H9 (cell line): ENCODE data around the gene OR13D1. TPM values are rescaled to one million over a fixed set of nuclear protein-coding genes. Genes with fewer than 3 reads are reported as not detected.

ENCODE experiments used
- DNase-seq: peaks from one replicate; pipeline ENCODE4 v3.0.0-alpha.2; 2017
- H2AFZ ChIP-seq: one replicate; pipeline ENCODE4 v1.6.1; 2013; ENCODE audit warnings: mild to moderate bottlenecking, low read length, control low read depth, moderate library complexity
- H2AK5ac ChIP-seq: 2 replicates; pipeline ENCODE4 v1.6.1; 2013; ENCODE audit warnings: low read length, control low read depth, mixed read lengths; ENCODE audit not compliant: insufficient read length
- H2BK120ac ChIP-seq: one replicate; pipeline ENCODE4 v1.6.1; 2013; ENCODE audit warnings: low read depth, mild to moderate bottlenecking, low read length, control low read depth, inconsistent platforms; ENCODE audit not compliant: poor library complexity, severe bottlenecking
- H2BK12ac ChIP-seq: 2 replicates; pipeline ENCODE4 v1.6.1; 2013; ENCODE audit warnings: low read length, control low read depth, mixed read lengths, low read depth; ENCODE audit not compliant: insufficient read length
- H2BK15ac ChIP-seq: 2 replicates; pipeline ENCODE4 v1.6.1; 2013; ENCODE audit warnings: low read depth, low read length, control low read depth
- H2BK20ac ChIP-seq: one replicate; pipeline ENCODE4 v1.6.1; 2013; ENCODE audit warnings: low read depth, mild to moderate bottlenecking, low read length, control low read depth, inconsistent platforms; ENCODE audit not compliant: poor library complexity, severe bottlenecking
- H2BK5ac ChIP-seq: 2 replicates; pipeline ENCODE4 v1.6.1; 2013; ENCODE audit warnings: low read length, control low read depth, mixed read lengths; ENCODE audit not compliant: insufficient read length
- H3K14ac ChIP-seq: 2 replicates; pipeline ENCODE4 v1.6.1; 2013; ENCODE audit warnings: low read length, control low read depth; ENCODE audit not compliant: insufficient read depth
- H3K18ac ChIP-seq: 2 replicates; pipeline ENCODE4 v1.6.1; 2013; ENCODE audit warnings: low read depth, mild to moderate bottlenecking, mixed read lengths, low read length, control low read depth; ENCODE audit not compliant: insufficient read length
- H3K23ac ChIP-seq: 2 replicates; pipeline ENCODE4 v1.6.1; 2013; ENCODE audit warnings: low read length, control low read depth, mixed read lengths, low read depth; ENCODE audit not compliant: insufficient read length
- H3K23me2 ChIP-seq: 2 replicates; pipeline ENCODE4 v1.6.1; 2013; ENCODE audit warnings: low read depth, mild to moderate bottlenecking, mixed read lengths, low read length, control low read depth; ENCODE audit not compliant: insufficient read length, poor library complexity, severe bottlenecking
- H3K27ac ChIP-seq: 2 replicates; pipeline ENCODE4 v1.5.1; 2013; ENCODE audit warnings: low read length, control low read depth, mixed read lengths, low read depth; ENCODE audit not compliant: insufficient read length
- H3K27me3 ChIP-seq: 2 replicates; pipeline ENCODE4 v1.6.1; 2013; ENCODE audit warnings: low read length, control low read depth, inconsistent platforms; ENCODE audit not compliant: insufficient read depth
- H3K4ac ChIP-seq: 2 replicates; pipeline ENCODE4 v1.6.1; 2013; ENCODE audit warnings: low read depth, mild to moderate bottlenecking, control low read depth, inconsistent platforms, low read length, moderate library complexity
- H3K4me1 ChIP-seq: 2 replicates; pipeline ENCODE4 v1.6.1; 2013; ENCODE audit warnings: low read length, control low read depth, inconsistent platforms; ENCODE audit not compliant: insufficient read depth
- H3K4me2 ChIP-seq: 2 replicates; pipeline ENCODE4 v1.6.1; 2013; ENCODE audit warnings: low read length, control low read depth, mixed read lengths; ENCODE audit not compliant: insufficient read length, insufficient read depth
- H3K56ac ChIP-seq: 2 replicates; pipeline ENCODE4 v1.6.1; 2013; ENCODE audit warnings: low read depth, mild to moderate bottlenecking, mixed read lengths, low read length, control low read depth; ENCODE audit not compliant: insufficient read length
- H3K79me1 ChIP-seq: 2 replicates; pipeline ENCODE4 v1.6.1; 2013; ENCODE audit warnings: low read depth, mild to moderate bottlenecking, moderate library complexity, low read length, control low read depth, inconsistent platforms; ENCODE audit not compliant: insufficient read depth, poor library complexity, severe bottlenecking
- H3K79me2 ChIP-seq: 2 replicates; pipeline ENCODE4 v1.6.1; 2013; ENCODE audit warnings: low read length, control low read depth, inconsistent platforms; ENCODE audit not compliant: insufficient read depth
- H3K9ac ChIP-seq: 2 replicates; pipeline ENCODE4 v1.6.1; 2013; ENCODE audit warnings: low read length, control low read depth, mixed read lengths; ENCODE audit not compliant: insufficient read length; ENCODE audit errors: extremely low read depth
- H3K9me3 ChIP-seq: one replicate; pipeline ENCODE4 v1.6.1; 2013; ENCODE audit warnings: low read depth, low read length, inconsistent platforms; ENCODE audit not compliant: control insufficient read depth
- H3T11ph ChIP-seq: one replicate; pipeline ENCODE4 v1.6.1; 2013; ENCODE audit warnings: mild to moderate bottlenecking, low read length, control low read depth, inconsistent platforms
- H4K20me1 ChIP-seq: one replicate; pipeline ENCODE4 v1.6.1; 2013; ENCODE audit not compliant: control insufficient read depth, insufficient read length, insufficient read depth
- H4K5ac ChIP-seq: 2 replicates; pipeline ENCODE4 v1.6.1; 2013; ENCODE audit warnings: low read depth, mild to moderate bottlenecking, mixed read lengths, low read length, control low read depth; ENCODE audit not compliant: insufficient read length
- H4K8ac ChIP-seq: replicated peaks from 2 replicates; pipeline ENCODE4 v1.6.1; 2013; ENCODE audit warnings: low read length, control low read depth, mixed read lengths, low read depth; ENCODE audit not compliant: insufficient read length
- H4K91ac ChIP-seq: 2 replicates; pipeline ENCODE4 v1.6.1; 2013; ENCODE audit warnings: low read depth, mild to moderate bottlenecking, moderate library complexity, mixed read lengths, low read length, control low read depth; ENCODE audit not compliant: insufficient read length
- H3K27ac Mint-ChIP-seq, 3 experiments: 2 replicates in 2 of 3; 3 replicates in 1 of 3; pipeline ENCODE4 v1.8.0; 2020 to 2021; ENCODE audit warnings: mixed read lengths in 3 of 3, mild to moderate bottlenecking in 1 of 3, moderate library complexity in 1 of 3
- H3K27me3 Mint-ChIP-seq: 2 replicates; pipeline ENCODE4 v1.8.0; 2021; ENCODE audit warnings: low read depth, mild to moderate bottlenecking, moderate library complexity, mixed read lengths
- H3K36me3 Mint-ChIP-seq, 3 experiments: 2 replicates in 2 of 3; 3 replicates in 1 of 3; pipeline ENCODE4 v1.8.0; 2020 to 2021; ENCODE audit warnings: low read depth in 3 of 3, mixed read lengths in 3 of 3; ENCODE audit not compliant: insufficient read depth in 1 of 3
- H3K4me1 Mint-ChIP-seq, 2 experiments: 2 replicates each; pipeline ENCODE4 v1.8.0; 2020; ENCODE audit warnings: mixed read lengths in 2 of 2
- H3K4me3 Mint-ChIP-seq, 2 experiments: 2 replicates in 1 of 2; 3 replicates in 1 of 2; pipeline ENCODE4 v1.8.0; 2020 to 2021; ENCODE audit warnings: mild to moderate bottlenecking in 2 of 2, mixed read lengths in 2 of 2, moderate library complexity in 1 of 2
- H3K9me3 Mint-ChIP-seq, 2 experiments: 2 replicates in 1 of 2; 3 replicates in 1 of 2; pipeline ENCODE4 v1.8.0; 2020; ENCODE audit warnings: mild to moderate bottlenecking in 2 of 2, mixed read lengths in 2 of 2, moderate library complexity in 1 of 2
- WGBS: extraction: QIAGEN DNeasy Blood & Tissue Kit; methylation state at CpG from one replicate; pipeline ENCODE4 v1.1.7; 2013; ENCODE audit warnings: missing lambda C conversion rate, low lambda C conversion rate, mixed read lengths; ENCODE audit not compliant: insufficient read length; ENCODE audit errors: extremely low coverage; 5-methylcytosine and 5-hydroxymethylcytosine counted together
- total RNA-seq: library from RNA; stranded (reverse); gene quantifications from 2 replicates; pipeline ENCODE4 v1.2.1, GENCODE V29; 2021
- TF ChIP-seq, protein P1 (sequence below): fragments of 200-600 bp; sonication (generic); conservative IDR thresholded peaks from 3 replicates; pipeline ENCODE4 v1.8.0; 2021; ENCODE audit warnings: antibody characterized with exemption, mild to moderate bottlenecking

Gene OR13D1
- total RNA-seq, 1 experiment from 2014 or later: not detected

DNA sequence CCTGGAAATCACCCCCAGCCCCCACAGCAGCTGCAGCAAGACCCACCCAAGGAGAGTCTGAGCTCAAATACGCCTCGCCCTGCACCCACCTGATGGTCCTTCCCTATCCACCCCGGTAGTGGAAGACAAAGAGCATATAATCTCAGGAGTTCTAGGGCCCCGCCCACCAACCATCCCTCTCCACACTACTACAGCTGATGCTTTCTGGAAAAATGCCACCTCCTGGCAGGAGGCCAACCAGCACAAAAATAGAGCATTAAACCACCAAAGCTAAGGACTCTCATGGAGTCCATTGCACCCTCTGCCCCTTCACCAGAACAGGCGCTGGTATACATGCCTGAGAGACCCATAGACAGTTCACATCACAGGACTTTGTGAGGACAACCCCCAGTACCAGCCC lies 30.7 kb downstream of the OR13D1 start:
- Histone ChIP-seq H4K20me1 (no peaks in the 10 kb centered on the region), H3K4me1 (no peaks in the 10 kb centered on the region), H3K23ac (no peak overlapping the region), H4K91ac (no peak overlapping the region), H3K4me2 (no peak overlapping the region), H3K14ac (no peak overlapping the region), H4K5ac (no peak overlapping the region), H3K79me1 (no peaks in the 10 kb centered on the region), H2BK15ac (no peak overlapping the region), H2AK5ac (no peak overlapping the region), H2BK120ac (no peak overlapping the region), H4K8ac (no peak overlapping the region), H3K27me3 (no peaks in the 10 kb centered on the region), H2AFZ (no peak overlapping the region), H3K4ac (no peak overlapping the region), H3T11ph (no peak overlapping the region), H2BK20ac (no peak overlapping the region), H3K9me3 (no peaks in the 10 kb centered on the region), H3K9ac (no peak overlapping the region), H2BK5ac (no peak overlapping the region), H2BK12ac (no peak overlapping the region), H3K79me2 (no peaks in the 10 kb centered on the region), H3K56ac (no peak overlapping the region), H3K27ac (no peak overlapping the region), H3K23me2 (no peaks in the 10 kb centered on the region), H3K18ac (no peak overlapping the region)
- Mint-ChIP-seq H3K4me1 (peaks cover 7 to 9% of the 10 kb centered on the region in 2 experiments; a peak in 1 of 4 replicates), H3K9me3 (no peaks in the 10 kb centered on the region), H3K4me3 (no peak overlapping the region), H3K27me3 (no peaks in the 10 kb centered on the region; the same call in 1 of the 2 replicates), H3K36me3 (no peaks in the 10 kb centered on the region), H3K27ac (peak overlapping the region in 2 of 3 experiments; percentile 8 to 53; a peak in 4 of 7 replicates)
- TF ChIP-seq, protein P1, sequence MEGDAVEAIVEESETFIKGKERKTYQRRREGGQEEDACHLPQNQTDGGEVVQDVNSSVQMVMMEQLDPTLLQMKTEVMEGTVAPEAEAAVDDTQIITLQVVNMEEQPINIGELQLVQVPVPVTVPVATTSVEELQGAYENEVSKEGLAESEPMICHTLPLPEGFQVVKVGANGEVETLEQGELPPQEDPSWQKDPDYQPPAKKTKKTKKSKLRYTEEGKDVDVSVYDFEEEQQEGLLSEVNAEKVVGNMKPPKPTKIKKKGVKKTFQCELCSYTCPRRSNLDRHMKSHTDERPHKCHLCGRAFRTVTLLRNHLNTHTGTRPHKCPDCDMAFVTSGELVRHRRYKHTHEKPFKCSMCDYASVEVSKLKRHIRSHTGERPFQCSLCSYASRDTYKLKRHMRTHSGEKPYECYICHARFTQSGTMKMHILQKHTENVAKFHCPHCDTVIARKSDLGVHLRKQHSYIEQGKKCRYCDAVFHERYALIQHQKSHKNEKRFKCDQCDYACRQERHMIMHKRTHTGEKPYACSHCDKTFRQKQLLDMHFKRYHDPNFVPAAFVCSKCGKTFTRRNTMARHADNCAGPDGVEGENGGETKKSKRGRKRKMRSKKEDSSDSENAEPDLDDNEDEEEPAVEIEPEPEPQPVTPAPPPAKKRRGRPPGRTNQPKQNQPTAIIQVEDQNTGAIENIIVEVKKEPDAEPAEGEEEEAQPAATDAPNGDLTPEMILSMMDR: no peak
- no peak for DNase-seq
- no CpG with 5 or more reads among the region's 5 CpGs for WGBS
